Measurements from ENCODE around the gene C10orf105.

C10orf105 gene

DNA sequence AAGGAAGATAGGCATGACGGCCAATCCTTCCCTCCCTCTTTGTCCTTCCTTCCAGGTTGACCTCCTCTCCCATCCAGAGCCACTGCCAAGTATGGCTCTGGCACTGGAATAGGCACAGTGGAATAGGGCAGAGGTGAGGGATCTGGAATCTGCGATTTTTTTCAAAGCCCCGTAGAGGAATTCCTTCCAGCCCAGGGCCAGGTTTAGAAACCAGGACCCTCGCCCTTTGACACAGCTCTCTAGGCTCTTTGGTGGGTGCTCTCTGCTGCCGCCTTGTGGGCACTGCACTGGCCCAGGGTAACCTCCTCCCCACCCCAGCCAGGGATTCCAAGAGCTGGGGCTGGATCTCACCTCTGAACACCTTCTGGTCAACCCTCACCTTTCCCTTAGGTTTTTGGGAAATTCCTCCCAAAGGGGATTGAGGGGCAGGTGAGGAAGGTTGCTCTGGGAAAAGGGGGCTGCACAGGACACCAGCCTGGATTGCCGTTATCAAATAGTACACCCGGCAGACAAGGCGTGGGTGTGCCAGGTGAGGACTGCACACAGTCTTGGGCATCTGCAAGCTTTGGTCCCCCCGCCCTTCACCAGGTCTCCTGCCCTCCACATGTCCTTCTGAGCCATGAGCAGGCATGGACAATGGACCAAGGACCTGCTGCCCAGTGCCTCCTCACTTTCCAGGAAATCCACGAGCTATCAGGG lies 22.8 kb downstream of the C10orf105 start:
- DNase-seq: peak; percentile 39

DNA sequence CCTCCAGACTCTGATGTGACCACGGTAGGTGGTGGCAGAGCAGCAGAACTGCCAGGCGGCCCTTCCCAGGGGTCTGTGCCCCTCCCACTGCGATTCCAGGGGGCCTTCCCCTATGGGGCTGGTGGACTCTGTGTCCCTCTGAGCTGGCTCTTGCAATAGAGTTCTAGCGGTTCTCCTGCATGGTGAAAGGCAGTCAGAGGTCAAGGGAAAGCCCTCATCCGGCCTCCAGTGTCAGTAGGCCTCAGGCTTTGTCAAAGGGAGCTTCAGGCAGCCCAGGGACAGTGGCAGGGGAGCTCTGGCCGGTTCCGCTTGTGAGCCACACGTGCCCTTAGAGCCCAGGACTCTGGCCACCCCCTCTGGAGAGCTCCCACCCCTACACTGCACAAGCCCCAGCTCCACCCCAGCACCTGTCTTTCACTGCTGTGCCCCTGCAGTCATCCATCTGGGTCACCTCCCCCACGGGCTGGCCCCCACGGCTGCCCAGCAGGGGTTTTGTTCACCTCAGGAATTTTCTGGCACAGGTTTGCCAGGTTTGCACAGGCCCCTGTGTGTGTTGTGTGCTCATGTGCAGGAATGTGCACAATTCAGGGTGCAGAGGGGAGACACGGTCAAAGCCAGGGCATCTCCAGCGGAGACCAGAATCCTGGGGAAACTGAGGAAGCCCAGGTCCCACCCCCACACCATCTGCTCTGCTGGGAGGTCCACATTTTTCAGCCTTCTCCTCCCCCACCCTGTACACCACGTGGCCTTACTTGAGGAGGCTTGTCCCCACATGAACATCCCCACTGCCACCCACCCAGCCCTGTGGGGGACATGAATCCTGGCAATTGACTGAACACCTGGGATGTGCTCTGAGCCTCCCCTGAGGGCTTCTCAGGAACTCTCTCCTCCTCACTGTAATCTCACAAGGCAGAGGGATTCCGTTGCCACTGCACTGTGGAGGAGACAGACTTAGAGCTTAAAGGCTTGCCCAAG lies 23.8 kb downstream of the C10orf105 start:
- DNase-seq: no peak

DNA sequence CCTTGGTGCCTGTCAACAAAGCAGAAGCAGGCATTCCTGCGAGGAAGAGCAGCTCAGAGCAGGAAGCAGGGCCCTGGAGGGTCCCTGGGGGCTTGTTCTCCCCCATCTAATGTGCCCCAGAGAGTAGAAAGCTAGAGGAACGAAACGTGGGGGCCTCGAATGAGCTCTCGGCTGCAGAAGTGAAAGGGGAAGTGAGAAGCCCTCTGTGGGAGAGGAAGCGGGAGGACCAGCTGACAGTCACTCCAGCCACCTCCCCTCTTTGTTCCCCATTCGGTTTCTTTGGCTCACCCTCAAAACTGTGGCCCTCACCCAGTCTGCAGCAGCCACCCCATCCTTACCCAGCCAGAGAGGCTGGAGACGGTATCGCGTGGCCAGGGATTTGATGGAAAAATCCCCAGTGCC lies 25.0 kb downstream of the C10orf105 start:
- no peak for DNase-seq

DNA sequence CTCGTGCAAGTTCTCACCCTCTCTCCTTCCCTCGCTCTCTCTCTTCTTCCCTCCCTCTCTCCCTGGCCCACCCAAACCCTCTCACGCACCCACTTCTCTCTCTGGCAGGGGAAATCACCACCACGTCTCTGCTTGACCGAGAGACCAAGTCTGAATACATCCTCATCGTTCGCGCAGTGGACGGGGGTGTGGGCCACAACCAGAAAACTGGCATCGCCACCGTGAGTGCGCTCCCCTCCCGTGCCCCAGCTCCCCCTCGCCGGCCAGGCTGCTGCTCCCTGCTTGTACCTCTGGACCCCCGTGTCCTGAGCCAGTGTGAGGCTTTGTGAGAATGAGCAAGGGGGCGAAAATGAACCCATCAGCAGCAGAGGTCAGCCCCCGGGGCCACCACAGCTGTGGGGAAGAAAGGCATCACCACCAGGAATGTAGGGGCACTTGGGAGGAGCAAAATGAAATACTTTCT lies 25.5 kb downstream of the C10orf105 start:
- no peak for DNase-seq

DNA sequence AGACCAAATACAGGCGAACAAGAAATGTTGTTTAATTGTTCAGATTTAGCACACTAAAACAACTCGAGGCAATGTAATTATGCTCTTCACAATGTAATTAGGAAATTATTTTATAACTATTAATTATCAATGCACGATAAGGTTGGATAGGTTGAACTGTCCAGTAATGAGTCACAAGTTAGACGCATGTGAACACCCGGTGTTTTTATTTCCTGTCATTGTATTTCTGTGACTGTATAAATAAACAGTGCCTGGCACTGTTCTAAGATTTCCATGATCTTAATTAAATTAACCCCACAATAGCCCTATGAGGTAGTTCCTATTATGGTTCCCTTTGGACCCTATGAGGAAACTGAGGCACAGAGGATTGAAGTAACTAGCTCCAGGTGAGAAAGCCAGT lies 26.2 kb downstream of the C10orf105 start:
- no peak for DNase-seq

DNA sequence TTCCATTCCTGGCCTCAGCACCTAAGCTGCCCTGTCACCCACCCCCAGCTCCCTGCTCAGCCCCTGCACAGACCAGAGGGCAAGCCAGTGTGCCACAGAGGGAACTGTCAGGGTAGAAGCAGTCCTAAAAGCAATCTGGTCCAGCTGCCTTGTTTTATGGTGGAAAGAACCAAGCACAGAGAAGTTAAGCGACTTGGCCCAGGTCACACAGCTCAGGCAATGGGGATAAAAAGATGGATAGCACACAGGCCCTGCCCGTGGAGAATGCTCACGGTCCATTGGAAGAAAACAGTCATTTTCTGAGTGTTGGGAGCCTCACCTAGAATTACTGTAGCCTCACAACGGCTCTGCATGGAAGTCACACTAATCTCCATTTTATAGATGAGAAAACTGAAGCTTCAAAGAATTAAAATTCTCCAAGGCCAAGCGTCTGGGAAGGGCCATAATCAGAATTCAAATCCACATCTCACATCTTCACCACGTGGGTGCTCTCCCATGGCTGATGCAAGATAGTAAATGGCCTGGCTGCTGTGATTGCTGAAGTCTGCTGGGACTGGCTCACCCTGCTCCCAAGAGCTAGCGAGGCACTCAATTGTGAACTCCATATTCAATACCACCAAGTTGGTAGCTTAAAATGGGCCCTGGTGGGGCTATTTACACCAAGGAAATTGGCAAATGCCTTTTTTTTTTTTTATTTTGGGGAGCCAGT lies 26.8 kb downstream of the C10orf105 start:
- DNase-seq: no peak

DNA sequence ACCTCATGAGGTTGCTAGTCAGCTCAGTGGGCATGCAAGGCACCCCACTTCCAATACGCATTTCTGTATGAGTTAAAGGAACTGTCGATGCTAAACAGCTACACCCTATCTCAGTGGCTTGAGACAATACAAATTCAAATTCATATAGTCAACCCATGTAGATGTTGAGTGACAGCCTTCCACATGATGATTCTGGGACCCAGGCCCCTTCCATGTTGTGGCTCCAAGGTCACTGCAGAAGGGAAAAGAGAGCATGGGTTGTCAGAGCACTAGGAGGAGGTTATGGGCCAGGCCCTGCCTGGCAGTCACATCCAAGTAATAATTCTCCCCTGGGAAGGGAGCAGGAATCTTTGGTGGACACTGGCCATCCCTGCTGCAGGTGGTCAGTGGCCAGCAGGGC lies 28.2 kb downstream of the C10orf105 start:
- DNase-seq: no peak

DNA sequence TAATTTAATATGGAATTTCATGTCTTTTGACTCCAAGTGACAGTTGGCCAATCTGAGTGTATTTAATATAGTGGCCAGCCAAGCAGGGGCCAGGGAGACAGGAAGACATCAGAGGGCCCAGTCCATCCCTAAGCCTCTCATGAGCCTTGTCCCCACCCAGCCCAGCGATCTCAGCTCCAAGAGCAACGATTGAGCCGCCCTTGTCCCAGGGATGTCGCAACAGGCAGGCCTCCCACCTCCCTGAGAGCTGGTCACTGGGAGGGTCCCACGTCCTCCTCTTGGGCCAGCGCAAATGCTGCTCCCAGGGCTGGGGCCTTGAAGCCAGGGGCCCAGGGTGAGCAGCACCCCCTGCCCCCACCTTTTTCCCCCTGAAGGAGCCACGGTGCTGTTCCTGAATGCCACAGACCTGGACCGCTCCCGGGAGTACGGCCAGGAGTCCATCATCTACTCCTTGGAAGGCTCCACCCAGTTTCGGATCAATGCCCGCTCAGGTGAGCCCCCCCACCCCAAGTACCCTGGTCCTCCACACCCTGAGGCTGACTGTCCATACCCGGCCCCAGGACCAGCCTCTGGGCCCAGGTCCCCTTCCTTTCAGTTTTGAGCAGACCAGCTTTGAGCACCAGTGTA lies 29.4 kb downstream of the C10orf105 start:
- DNase-seq: no peak

DNA sequence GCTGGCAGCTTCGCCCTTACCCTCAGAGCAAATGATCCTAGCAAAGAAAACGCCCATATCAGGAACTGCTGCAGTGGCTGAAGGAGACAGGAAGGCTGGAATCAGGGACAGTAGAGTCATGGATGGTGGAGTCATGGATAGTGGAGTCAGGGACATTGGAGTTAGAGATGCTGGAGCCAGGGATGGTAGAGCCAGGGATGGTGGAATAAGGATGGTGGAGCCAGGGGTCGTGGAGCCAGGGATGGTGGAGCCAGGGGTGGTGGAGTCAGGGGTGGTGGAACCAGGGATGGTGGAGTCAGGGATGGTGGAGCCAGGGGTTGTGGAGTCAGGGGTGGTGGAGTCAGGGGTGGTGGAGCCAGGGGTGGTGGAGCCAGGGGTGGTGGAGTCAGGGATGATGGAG lies 31.3 kb downstream of the C10orf105 start:
- no peak for DNase-seq

DNA sequence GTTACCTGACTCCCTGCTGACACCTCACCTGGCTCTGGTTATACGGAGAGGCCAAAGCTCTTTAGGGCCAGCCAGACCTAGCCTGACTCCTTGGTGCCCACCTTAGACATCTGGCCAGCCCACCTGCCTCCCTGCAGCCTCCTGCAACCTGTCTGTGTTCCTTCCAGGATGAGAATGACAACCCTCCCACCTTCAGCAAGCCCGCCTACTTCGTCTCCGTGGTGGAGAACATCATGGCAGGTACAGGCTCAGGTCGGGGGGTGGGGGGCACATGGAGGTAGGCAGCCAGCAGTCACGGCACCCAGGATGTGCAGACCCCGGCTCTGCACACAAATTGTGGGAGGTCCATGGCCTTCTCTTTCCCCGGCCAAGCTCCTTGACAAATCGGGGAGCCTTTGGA lies 32.1 kb downstream of the C10orf105 start:
- no peak for DNase-seq

DNA sequence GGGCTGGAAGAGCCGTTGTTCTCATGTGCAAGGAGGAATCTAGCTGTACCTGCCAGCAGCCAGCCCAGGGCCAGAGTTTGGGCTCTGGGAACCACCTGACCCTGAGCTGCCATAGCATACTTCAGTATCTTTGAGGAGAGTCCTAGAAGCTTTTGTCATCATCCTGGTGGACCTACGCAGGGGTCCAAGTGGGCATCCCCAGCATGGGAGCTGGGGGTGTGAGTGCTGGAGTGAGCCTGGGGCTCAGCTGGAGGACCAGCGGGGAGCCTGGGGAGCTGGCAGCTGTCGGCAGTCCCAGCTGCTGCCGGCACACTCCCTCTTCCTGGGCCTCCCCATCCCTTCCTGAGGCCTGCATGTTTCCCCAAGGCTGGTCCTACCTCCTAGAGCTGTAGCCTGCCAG lies 32.5 kb downstream of the C10orf105 start:
- no peak for DNase-seq

DNA sequence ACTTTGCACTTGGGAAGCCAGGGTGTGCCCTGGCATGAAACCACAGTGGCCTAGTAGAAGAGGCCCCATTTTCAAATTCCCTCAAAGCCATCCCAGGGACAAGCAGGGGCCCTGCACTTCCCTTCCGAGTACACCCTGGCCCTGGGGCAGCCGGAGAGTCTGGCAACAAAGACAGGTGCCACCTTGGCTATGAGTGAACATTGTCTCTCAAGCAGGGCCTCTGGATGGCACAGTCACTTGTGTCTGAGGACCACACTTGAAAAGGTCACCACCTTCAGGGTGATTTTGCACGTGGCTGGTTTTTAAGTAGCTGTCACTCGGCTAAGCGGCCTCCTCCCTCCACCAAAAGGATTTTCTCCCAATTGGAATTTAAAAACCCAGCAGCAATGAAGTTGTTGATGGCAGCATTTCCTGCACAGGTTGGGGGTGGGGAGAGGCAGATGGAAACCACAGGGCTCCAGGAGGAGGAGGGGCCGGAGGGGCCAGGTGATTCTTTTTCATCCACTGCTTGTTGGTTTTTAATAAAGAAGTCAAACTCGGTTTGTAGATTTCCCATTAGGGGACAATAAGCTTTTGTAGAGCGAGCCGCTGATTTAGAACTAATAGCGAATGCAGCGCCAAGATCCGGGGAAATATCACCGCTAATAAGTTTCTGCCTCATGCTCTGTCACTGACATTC lies 33.9 kb downstream of the C10orf105 start:
- DNase-seq: no peak

DNA sequence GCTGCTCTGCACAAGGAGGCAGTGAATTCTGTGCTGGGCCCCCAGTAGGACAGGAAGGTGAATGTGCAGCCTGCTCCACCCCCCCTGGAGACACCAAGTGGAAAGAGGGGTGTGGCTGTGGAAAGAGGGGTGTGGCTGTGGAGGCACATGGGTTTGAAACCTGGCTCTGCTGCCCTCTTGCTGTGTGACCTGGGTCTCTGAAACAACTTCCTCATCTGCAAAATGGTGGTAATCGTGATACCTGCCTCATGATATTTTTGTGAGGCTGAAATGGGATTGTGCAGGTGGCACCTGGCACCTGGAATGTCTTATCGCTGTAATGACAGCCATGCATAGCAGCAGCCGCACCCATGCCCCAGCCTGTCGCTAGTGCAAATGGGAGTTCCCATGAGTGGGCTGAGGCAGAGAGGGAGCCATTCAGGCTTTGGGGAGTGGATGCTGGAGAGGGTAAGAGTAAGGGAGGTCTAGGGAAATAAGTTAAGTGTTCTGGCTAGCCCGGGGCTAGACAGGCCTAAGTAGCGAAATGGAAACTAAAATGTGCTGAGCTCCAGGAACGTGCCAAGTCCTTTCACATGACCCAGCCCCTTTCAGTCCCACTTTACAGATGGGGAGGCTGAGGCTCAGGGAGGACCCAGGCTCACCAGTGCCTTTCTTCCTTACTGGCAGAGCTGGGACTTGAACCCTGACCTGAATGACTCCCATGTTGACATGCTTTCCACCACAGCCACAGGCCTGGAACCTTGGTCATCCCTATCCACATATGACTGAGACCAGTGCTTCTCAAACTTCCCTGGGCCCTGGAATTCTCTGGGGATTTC lies 35.0 kb downstream of the C10orf105 start:
- DNase-seq: peak; percentile 38

DNA sequence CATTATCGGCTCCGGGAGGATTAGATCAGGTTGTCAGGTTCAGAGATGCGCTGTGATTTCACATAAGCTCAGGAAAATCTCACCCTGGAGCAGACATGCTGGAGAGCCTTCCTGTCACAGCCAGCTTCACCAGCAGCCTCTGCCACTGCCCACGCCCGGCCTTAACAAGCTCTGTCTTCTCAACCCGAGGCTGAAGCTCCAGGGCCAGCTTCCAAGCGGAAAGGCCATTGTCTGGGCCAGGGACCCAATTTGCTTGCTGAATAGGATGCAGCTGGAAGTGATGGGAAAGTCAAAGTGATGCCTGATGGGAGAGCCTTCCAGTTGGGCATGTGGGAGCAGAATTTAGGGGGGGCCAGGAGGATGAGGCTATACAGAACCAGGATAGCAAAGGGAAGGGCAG lies 36.3 kb downstream of the C10orf105 start:
- no peak for DNase-seq

DNA sequence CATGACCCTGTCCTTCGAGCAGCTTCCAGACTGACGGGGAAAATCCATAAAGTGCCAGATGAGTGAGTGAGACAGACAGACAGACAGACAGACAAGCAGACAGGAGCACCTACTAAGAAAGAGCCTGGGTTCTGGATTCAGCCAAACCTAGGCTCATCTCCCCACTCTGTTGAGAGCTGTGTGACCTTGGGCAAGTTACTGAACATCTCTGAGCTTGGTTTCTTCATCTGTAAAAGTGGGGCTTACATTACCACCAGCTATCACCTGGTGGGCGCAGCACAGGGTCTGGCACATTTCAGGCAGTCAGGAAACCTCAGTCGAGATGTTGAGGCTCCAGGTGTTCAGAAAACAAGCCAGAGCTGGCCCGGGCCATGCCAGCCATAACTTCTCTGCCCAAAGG lies 37.6 kb downstream of the C10orf105 start:
- no peak for DNase-seq

DNA sequence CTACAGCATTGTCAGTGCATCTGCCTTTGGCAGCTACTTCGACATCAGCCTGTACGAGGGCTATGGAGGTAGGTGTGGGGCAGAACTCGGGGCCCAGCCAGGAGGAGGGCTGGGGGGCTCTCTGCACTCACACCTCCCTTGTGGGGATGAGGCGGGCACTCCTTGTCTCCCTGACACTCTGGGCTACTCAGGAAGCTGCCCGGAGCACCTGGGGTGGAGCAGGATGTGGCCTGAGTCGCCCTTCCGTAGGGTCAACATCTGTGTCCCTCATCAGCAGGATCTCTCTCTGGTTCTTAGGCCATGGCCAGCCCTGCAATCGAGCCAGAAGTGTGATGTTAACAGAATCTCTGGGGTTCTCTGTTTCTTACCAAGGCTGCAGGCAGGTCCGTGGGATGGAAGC lies 40.2 kb downstream of the C10orf105 start:
- DNase-seq: no peak

DNA sequence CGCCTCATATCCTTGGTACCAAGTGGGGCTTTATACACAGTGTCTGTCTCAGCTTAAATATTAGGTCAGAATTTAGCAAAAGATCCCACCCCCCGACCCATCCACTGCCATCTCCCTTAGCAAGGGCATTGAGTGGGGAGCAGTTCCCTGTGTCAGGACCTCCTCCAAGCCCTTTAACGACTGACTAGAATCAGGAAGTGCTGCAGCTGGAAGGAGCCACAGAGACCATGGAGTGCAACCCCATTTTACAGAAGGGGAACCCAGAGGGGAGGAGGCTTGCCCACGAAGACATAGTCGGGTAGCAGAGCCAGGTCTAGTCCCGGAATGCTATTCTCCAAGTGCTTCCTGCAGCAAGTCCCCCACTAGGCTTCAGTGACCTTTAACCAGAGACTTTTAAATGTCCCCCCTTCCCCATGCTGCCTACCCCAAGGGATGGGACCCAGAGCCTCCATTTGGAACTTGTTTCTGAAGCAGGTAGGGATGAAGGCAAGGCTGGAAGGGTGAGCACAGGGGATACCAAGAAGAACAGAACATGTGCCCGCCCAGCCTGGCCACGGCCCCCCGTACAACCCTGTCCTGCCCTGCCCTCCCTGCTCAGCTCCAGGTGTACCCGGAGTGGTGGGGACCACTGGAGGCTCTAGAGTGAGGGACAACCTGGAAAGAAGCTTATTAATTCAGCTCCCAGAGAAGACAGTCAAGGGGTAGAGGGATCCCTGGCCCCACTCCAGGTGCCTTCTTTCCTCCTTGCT lies 41.3 kb downstream of the C10orf105 start:
- no peak for DNase-seq

DNA sequence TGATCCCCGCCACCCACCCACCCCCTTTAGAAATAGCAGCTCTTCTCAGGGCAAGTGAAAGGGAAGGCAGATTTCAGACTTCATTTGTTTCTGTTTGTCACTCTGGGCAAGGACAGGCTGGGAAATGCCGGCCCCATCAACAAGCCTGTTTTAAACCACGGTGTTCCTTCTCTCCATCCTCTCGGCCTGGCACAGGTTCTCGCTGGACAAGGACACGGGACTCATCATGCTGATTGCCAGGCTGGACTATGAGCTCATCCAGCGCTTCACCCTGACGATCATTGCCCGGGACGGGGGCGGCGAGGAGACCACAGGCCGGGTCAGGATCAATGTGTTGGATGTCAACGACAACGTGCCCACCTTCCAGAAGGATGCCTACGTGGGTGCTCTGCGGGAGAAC lies 42.3 kb downstream of the C10orf105 start:
- DNase-seq: no peak

DNA sequence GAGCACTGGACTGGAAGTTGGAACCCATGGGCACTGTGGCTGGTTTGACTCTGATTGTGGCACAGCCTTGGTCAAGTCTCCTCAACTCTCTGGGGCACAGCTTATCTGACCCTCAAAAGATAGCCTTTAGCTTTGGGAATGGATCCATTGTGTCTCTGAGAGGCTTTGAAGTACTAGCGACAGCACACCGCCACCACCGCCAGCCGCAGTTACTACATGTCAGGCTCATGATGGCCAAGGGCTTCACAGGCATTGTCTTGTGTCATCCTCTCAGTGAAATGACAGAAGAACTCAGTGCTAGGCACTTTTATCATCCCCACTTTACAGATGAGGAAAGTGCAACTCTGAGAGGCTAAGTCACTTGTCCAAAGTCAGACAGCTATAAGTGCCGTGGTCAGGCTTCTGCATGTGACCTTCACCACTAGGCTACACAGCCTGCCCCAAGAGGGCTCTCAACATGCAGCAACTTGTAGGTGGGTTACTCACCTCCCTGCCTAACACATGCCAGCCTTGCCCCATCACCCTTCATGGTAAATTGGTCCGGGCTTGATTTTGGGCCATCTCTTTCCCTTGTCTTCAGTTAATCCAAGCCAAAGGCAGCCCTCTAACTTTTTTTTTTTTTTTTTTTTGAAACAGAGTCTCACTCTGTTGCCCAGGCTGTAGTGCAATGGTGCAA lies 44.1 kb downstream of the C10orf105 start:
- no peak for DNase-seq

All from NK-92 treated with Interleukin-12 subunit alpha and Interleukin-12 subunit beta, amount 100 ng/mL, for 24 hours (cell line).